ENCODE measurements around the gene ADSL.
"Not testable (repeated sequence)": the region's sequence is repeated elsewhere in the genome, so short reads cannot be mapped to it uniquely, and the experiment has no call there.

GRCh38 chr22:40378448-40378847 is 32.1 kb downstream of the ADSL start:
- TF ChIP-seq, protein P1, sequence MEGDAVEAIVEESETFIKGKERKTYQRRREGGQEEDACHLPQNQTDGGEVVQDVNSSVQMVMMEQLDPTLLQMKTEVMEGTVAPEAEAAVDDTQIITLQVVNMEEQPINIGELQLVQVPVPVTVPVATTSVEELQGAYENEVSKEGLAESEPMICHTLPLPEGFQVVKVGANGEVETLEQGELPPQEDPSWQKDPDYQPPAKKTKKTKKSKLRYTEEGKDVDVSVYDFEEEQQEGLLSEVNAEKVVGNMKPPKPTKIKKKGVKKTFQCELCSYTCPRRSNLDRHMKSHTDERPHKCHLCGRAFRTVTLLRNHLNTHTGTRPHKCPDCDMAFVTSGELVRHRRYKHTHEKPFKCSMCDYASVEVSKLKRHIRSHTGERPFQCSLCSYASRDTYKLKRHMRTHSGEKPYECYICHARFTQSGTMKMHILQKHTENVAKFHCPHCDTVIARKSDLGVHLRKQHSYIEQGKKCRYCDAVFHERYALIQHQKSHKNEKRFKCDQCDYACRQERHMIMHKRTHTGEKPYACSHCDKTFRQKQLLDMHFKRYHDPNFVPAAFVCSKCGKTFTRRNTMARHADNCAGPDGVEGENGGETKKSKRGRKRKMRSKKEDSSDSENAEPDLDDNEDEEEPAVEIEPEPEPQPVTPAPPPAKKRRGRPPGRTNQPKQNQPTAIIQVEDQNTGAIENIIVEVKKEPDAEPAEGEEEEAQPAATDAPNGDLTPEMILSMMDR (IDR thresholded peaks at IDR 0.05; ENCODE audit: insufficient read depth, low read depth, low read length): not testable (repeated sequence)
- not testable (repeated sequence) for TF ChIP-seq EZH2 (IDR thresholded peaks at IDR 0.05; ENCODE audit: insufficient read depth, low read length)

Measured in astrocyte (in vitro differentiated cells and primary cell).